Measurements from ENCODE around the gene ACSL1. TPM values are rescaled to one million over a fixed set of nuclear protein-coding genes. Genes with fewer than 3 reads are reported as not detected.

The ACSL1 gene
- total and polyA plus RNA-seq, 2 experiments from 2014 or later = 6.2 to 13.1 TPM

DNA sequence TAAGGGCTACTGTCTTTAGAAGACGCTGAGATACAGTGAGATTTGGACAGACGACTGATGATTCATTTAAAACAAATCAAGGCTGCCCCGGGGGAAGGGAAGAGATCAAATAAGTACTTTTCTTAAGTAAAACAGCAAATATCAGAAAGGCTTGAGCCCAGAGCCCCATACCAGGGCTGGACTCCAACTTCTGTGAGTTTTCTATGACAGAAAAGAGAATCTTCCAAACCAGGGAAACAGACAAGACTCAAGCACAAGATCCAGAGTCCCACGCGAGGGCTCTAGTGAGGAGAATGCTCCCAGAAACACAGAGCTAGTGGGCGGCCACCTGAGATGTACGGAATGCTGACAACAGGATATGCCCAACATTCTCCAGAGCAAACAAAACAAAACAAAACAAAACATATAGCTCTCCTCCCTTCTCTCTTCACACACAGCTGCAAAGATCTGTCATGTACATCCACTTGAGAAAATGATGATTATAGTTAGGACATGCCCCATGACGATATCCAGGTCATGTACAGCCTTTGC, 13.1 kb downstream of the ACSL1 start:
- H3K4me2 ChIP-seq = no peak overlapping the region
- H3K36me3 ChIP-seq (ENCODE audit: insufficient read depth) = no peaks in the 10 kb centered on the region
- H3K27me3 ChIP-seq (ENCODE audit: insufficient read depth) = no peaks in the 10 kb centered on the region
- no peaks in the 10 kb centered on the region for H3K9me2 ChIP-seq (ENCODE audit: insufficient read depth)
- Mint-ChIP-seq H3K27ac (no peak overlapping the region), H3K9me3 (no peaks in the 10 kb centered on the region), H3K4me3 (no peak overlapping the region), H3K4me1 (peaks cover 36% of the 10 kb centered on the region), H3K27me3 (ENCODE audit: insufficient read depth, low read depth, poor library complexity) (peaks cover 7% of the 10 kb centered on the region), H3K36me3 (ENCODE audit: low read depth) (no peaks in the 10 kb centered on the region)
- DNase-seq (ENCODE audit: low spot score) (no peak), ATAC-seq (no peak)
- H3K4me1 ChIP-seq (ENCODE audit: insufficient read depth) = peaks cover 13% of the 10 kb centered on the region
- TF ChIP-seq POLR2AphosphoS5 (IDR thresholded peaks at IDR 0.05; ENCODE audit: low read depth) (no peak), EZH2 (IDR thresholded peaks at IDR 0.05; ENCODE audit: low read depth, unreplicated experiment) (no peak), NANOG (IDR thresholded peaks at IDR 0.05; ENCODE audit: borderline replicate concordance) (no peak), EZH2phosphoT487 (IDR thresholded peaks at IDR 0.05; ENCODE audit: unreplicated experiment) (no peak), STAT1 (IDR thresholded peaks at IDR 0.05; ENCODE audit: unreplicated experiment) (no peak), JUNB (IDR thresholded peaks at IDR 0.05; ENCODE audit: unreplicated experiment) (no peak), CTCF (conservative IDR thresholded peaks at IDR 0.05; ENCODE audit: low read depth in 2 of 2) (no peak), ZNF114 (CRISPR knock-in tag; IDR thresholded peaks at IDR 0.05) (no peak), CREB1 (CRISPR knock-in tag; IDR thresholded peaks at IDR 0.05; ENCODE audit: low read depth) (no peak), ZNF331 (CRISPR knock-in tag; IDR thresholded peaks at IDR 0.05; ENCODE audit: low read depth) (no peak)
- TF ChIP-seq, protein P1, sequence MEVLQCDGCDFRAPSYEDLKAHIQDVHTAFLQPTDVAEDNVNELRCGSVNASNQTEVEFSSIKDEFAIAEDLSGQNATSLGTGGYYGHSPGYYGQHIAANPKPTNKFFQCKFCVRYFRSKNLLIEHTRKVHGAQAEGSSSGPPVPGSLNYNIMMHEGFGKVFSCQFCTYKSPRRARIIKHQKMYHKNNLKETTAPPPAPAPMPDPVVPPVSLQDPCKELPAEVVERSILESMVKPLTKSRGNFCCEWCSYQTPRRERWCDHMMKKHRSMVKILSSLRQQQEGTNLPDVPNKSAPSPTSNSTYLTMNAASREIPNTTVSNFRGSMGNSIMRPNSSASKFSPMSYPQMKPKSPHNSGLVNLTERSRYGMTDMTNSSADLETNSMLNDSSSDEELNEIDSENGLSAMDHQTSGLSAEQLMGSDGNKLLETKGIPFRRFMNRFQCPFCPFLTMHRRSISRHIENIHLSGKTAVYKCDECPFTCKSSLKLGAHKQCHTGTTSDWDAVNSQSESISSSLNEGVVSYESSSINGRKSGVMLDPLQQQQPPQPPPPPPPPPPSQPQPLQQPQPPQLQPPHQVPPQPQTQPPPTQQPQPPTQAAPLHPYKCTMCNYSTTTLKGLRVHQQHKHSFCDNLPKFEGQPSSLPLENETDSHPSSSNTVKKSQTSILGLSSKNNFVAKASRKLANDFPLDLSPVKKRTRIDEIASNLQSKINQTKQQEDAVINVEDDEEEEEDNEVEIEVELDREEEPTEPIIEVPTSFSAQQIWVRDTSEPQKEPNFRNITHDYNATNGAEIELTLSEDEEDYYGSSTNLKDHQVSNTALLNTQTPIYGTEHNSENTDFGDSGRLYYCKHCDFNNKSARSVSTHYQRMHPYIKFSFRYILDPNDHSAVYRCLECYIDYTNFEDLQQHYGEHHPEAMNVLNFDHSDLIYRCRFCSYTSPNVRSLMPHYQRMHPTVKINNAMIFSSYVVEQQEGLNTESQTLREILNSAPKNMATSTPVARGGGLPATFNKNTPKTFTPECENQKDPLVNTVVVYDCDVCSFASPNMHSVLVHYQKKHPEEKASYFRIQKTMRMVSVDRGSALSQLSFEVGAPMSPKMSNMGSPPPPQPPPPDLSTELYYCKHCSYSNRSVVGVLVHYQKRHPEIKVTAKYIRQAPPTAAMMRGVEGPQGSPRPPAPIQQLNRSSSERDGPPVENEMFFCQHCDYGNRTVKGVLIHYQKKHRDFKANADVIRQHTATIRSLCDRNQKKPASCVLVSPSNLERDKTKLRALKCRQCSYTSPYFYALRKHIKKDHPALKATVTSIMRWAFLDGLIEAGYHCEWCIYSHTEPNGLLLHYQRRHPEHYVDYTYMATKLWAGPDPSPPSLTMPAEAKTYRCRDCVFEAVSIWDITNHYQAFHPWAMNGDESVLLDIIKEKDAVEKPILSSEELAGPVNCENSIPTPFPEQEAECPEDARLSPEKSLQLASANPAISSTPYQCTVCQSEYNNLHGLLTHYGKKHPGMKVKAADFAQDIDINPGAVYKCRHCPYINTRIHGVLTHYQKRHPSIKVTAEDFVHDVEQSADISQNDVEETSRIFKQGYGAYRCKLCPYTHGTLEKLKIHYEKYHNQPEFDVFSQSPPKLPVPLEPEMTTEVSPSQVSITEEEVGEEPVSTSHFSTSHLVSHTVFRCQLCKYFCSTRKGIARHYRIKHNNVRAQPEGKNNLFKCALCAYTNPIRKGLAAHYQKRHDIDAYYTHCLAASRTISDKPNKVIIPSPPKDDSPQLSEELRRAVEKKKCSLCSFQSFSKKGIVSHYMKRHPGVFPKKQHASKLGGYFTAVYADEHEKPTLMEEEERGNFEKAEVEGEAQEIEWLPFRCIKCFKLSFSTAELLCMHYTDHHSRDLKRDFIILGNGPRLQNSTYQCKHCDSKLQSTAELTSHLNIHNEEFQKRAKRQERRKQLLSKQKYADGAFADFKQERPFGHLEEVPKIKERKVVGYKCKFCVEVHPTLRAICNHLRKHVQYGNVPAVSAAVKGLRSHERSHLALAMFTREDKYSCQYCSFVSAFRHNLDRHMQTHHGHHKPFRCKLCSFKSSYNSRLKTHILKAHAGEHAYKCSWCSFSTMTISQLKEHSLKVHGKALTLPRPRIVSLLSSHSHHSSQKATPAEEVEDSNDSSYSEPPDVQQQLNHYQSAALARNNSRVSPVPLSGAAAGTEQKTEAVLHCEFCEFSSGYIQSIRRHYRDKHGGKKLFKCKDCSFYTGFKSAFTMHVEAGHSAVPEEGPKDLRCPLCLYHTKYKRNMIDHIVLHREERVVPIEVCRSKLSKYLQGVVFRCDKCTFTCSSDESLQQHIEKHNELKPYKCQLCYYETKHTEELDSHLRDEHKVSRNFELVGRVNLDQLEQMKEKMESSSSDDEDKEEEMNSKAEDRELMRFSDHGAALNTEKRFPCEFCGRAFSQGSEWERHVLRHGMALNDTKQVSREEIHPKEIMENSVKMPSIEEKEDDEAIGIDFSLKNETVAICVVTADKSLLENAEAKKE (CRISPR knock-in tag; IDR thresholded peaks at IDR 0.05) = no peak
- TF ChIP-seq, protein P2, sequence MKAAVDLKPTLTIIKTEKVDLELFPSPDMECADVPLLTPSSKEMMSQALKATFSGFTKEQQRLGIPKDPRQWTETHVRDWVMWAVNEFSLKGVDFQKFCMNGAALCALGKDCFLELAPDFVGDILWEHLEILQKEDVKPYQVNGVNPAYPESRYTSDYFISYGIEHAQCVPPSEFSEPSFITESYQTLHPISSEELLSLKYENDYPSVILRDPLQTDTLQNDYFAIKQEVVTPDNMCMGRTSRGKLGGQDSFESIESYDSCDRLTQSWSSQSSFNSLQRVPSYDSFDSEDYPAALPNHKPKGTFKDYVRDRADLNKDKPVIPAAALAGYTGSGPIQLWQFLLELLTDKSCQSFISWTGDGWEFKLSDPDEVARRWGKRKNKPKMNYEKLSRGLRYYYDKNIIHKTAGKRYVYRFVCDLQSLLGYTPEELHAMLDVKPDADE (IDR thresholded peaks at IDR 0.05) = no peak
- TF ChIP-seq, protein P3, sequence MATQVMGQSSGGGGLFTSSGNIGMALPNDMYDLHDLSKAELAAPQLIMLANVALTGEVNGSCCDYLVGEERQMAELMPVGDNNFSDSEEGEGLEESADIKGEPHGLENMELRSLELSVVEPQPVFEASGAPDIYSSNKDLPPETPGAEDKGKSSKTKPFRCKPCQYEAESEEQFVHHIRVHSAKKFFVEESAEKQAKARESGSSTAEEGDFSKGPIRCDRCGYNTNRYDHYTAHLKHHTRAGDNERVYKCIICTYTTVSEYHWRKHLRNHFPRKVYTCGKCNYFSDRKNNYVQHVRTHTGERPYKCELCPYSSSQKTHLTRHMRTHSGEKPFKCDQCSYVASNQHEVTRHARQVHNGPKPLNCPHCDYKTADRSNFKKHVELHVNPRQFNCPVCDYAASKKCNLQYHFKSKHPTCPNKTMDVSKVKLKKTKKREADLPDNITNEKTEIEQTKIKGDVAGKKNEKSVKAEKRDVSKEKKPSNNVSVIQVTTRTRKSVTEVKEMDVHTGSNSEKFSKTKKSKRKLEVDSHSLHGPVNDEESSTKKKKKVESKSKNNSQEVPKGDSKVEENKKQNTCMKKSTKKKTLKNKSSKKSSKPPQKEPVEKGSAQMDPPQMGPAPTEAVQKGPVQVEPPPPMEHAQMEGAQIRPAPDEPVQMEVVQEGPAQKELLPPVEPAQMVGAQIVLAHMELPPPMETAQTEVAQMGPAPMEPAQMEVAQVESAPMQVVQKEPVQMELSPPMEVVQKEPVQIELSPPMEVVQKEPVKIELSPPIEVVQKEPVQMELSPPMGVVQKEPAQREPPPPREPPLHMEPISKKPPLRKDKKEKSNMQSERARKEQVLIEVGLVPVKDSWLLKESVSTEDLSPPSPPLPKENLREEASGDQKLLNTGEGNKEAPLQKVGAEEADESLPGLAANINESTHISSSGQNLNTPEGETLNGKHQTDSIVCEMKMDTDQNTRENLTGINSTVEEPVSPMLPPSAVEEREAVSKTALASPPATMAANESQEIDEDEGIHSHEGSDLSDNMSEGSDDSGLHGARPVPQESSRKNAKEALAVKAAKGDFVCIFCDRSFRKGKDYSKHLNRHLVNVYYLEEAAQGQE (IDR thresholded peaks at IDR 0.05; ENCODE audit: unreplicated experiment) = no peak
- H4K20me1 ChIP-seq (replicated peaks; ENCODE audit: insufficient read depth) = no peaks in the 10 kb centered on the region
- H3K79me2 ChIP-seq (replicated peaks; ENCODE audit: insufficient read depth) = no peaks in the 10 kb centered on the region
- no peak overlapping the region for H2AFZ ChIP-seq
- H3K4me3 ChIP-seq = no peak overlapping the region
- H3K27ac ChIP-seq (ENCODE audit: low read depth) = no peak overlapping the region
- H3F3A ChIP-seq (replicated peaks; ENCODE audit: low read depth) = no peaks in the 10 kb centered on the region

Data from GM23338 (cell line).